ENCODE measurements around the gene DCTPP1. TPM values are rescaled to one million over a fixed set of nuclear protein-coding genes. Genes with fewer than 3 reads are reported as not detected.
A peak's percentile ranks its signal among the peaks of the same experiment; 100 is the strongest.

The DCTPP1 gene
- total and polyA plus RNA-seq, 2 of the 13 experiments (the other 11 are each of a cell fraction or from before 2014, with no cell fraction given): 54.8 to 74.4 TPM

GRCh38 chr16:30401768-30402425 is 27.9 kb downstream of the DCTPP1 start:
- Histone ChIP-seq H3K9ac (ENCODE audit: insufficient read depth, low read depth, low read length) (peak overlapping the region; percentile 52), H3K4me3 (replicated peaks in 1 of 3; ENCODE audit: insufficient read depth in 1 of 3, low read depth in 2 of 3, low read length in 3 of 3) (peak overlapping the region in 1 of 3 experiments; percentile 3; a peak in 2 of 6 replicates), H3K4me1 (ENCODE audit: insufficient read depth, low read length) (peaks cover 46% of the 10 kb centered on the region), H2AFZ (ENCODE audit: low read length) (no peak overlapping the region), H3K27ac (ENCODE audit: extremely low read length, insufficient read depth, low read length) (peak overlapping the region; percentile 87), H4K20me1 (ENCODE audit: insufficient read depth, low read length) (no peaks in the 10 kb centered on the region), H3K4me2 (ENCODE audit: low read depth, low read length) (peak overlapping the region; percentile 84), H3K9me3 (ENCODE audit: low read length) (no peaks in the 10 kb centered on the region), H3K36me3 (replicated peaks in 1 of 2; ENCODE audit: control insufficient read depth in 1 of 2, insufficient read depth in 2 of 2, low read length in 2 of 2) (peaks cover 3 to 17% of the 10 kb centered on the region in 2 experiments; a peak in 4 of 5 replicates), H3K27me3 (ENCODE audit: control insufficient read depth in 1 of 2, insufficient read depth in 2 of 2, low read length in 2 of 2) (no peaks in the 10 kb centered on the region), H3K79me2 (ENCODE audit: insufficient read depth, low read length) (peaks cover 6% of the 10 kb centered on the region)
- ChIA-PET POLR2A (interaction anchor here (0.6 to 3.3 kb wide), 9 partner anchors 8 to 199 kb away, joined by 3 to 14 read pairs (median 4); partner anchors contain the start of genes CD2BP2, DCTPP1 and TBC1D10B), CTCF (ENCODE audit: low intra/inter-chr PET ratio, low total read pairs) (no interaction called here)
- peak; percentile 77 for ATAC-seq
- BruUV-seq (replicated peaks): no TSS peak
- 31% methylated on average over 8 of the region's 8 CpGs for WGBS (ENCODE audit: low lambda C conversion rate)
- DNase-seq (ENCODE audit: low spot score): peak; percentile 97
- in situ Hi-C loops (cut with HindIII; ENCODE audit: extremely low pct_ligation_motif_present, low pct_unique_long_range_greater_than_20kb): no loop called here
- FAIRE-seq: peak; percentile 77
- intact Hi-C loops (cut with micrococcal nuclease; ENCODE audit: unreplicated experiment): no loop called here
- TF ChIP-seq ZNF264 (CRISPR knock-in tag; IDR thresholded peaks at IDR 0.05) (no peak), ATAD3A (CRISPR knock-in tag; IDR thresholded peaks at IDR 0.05) (0 out of 2 replicates have a peak, but pooled peaks have one; percentile 77), MYC (CRISPR knock-in tag; IDR thresholded peaks at IDR 0.05; ENCODE audit: borderline replicate concordance) (no peak), EZH2 (conservative IDR thresholded peaks at IDR 0.05; ENCODE audit: low read depth, low read length) (no peak), MIER2 (CRISPR knock-in tag; IDR thresholded peaks at IDR 0.05) (0 out of 2 replicates have a peak, but pooled peaks have one; percentile 52), ZNF792 (CRISPR knock-in tag; IDR thresholded peaks at IDR 0.05) (peak; percentile 99), SYNCRIP (IDR thresholded peaks at IDR 0.05; ENCODE audit: insufficient read depth, low read depth, low read length) (no peak), MEIS2 (CRISPR knock-in tag; IDR thresholded peaks at IDR 0.05) (peak; percentile 49; the same call in 1 of the 2 replicates), ZNF441 (CRISPR knock-in tag; IDR thresholded peaks at IDR 0.05; ENCODE audit: borderline replicate concordance) (peak; percentile 78), SP5 (CRISPR knock-in tag; IDR thresholded peaks at IDR 0.05; ENCODE audit: borderline replicate concordance, low read depth) (peak; percentile 34; the same call in 1 of the 2 replicates), REPIN1 (CRISPR knock-in tag; IDR thresholded peaks at IDR 0.05; ENCODE audit: borderline replicate concordance, low read depth) (peak; percentile 24; the same call in 1 of the 2 replicates), CSRNP1 (CRISPR knock-in tag; IDR thresholded peaks at IDR 0.05) (0 out of 2 replicates have a peak, but pooled peaks have one; percentile 65), ZFP1 (CRISPR knock-in tag; IDR thresholded peaks at IDR 0.05) (peak; percentile 46; the same call in 1 of the 2 replicates), ZNF598 (CRISPR knock-in tag; IDR thresholded peaks at IDR 0.05; ENCODE audit: borderline replicate concordance) (peak; percentile 67; the same call in 1 of the 2 replicates), HNRNPH1 (optimal IDR thresholded peaks at IDR 0.05; ENCODE audit: low read depth, low read length) (no peak), ZNF33A (CRISPR knock-in tag; IDR thresholded peaks at IDR 0.05; ENCODE audit: borderline replicate concordance) (no peak), PRDM10 (CRISPR knock-in tag; IDR thresholded peaks at IDR 0.05; ENCODE audit: low read depth) (no peak), HDAC6 (IDR thresholded peaks at IDR 0.05; ENCODE audit: low read depth, low read length) (no peak), HDAC2 (CRISPR knock-in tag; IDR thresholded peaks at IDR 0.05) (peak; percentile 95)
- TF ChIP-seq, protein P1, sequence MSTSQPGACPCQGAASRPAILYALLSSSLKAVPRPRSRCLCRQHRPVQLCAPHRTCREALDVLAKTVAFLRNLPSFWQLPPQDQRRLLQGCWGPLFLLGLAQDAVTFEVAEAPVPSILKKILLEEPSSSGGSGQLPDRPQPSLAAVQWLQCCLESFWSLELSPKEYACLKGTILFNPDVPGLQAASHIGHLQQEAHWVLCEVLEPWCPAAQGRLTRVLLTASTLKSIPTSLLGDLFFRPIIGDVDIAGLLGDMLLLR (CRISPR knock-in tag; IDR thresholded peaks at IDR 0.05): no peak

Measured in HepG2 (cell line).